Neural crest cell (in vitro differentiated cells): Measurements from ENCODE around the gene METTL22. TPM values are rescaled to one million over a fixed set of nuclear protein-coding genes. Genes with fewer than 3 reads are reported as not detected.

Experiments
- DNase-seq: peaks from one replicate; pipeline ENCODE4 v3.0.0; 2021; ENCODE audit warnings: low read depth, mixed read lengths, low spot score
- H3K27ac Mint-ChIP-seq: one replicate; pipeline ENCODE4 v1.8.0; 2021; ENCODE audit warnings: mild to moderate bottlenecking, mixed read lengths; ENCODE audit not compliant: unreplicated experiment
- H3K27me3 Mint-ChIP-seq: 2 replicates; pipeline ENCODE4 v1.8.0; 2021; ENCODE audit warnings: low read depth, mild to moderate bottlenecking, mixed read lengths
- H3K36me3 Mint-ChIP-seq: 2 replicates; pipeline ENCODE4 v1.8.0; 2021; ENCODE audit warnings: low read depth, mild to moderate bottlenecking, mixed read lengths
- H3K4me1 Mint-ChIP-seq: 2 replicates; pipeline ENCODE4 v1.8.0; 2021; ENCODE audit warnings: mixed read lengths
- H3K4me3 Mint-ChIP-seq: one replicate; pipeline ENCODE4 v1.8.0; 2021; ENCODE audit warnings: mild to moderate bottlenecking, mixed read lengths
- H3K9me3 Mint-ChIP-seq: 2 replicates; pipeline ENCODE4 v1.8.0; 2021; ENCODE audit warnings: mixed read lengths
- total RNA-seq: library from RNA; stranded (reverse); gene quantifications from 2 replicates; pipeline ENCODE4 v1.2.1, GENCODE V29; 2021
- TF ChIP-seq, protein P1 (sequence below): fragments of 200-600 bp; sonication (generic); conservative IDR thresholded peaks from 2 replicates; pipeline ENCODE4 v1.5.0; 2021; ENCODE audit warnings: antibody characterized with exemption, mild to moderate bottlenecking

The METTL22 gene
- total RNA-seq, 1 donor from 2014 or later: 52.0 TPM

DNA sequence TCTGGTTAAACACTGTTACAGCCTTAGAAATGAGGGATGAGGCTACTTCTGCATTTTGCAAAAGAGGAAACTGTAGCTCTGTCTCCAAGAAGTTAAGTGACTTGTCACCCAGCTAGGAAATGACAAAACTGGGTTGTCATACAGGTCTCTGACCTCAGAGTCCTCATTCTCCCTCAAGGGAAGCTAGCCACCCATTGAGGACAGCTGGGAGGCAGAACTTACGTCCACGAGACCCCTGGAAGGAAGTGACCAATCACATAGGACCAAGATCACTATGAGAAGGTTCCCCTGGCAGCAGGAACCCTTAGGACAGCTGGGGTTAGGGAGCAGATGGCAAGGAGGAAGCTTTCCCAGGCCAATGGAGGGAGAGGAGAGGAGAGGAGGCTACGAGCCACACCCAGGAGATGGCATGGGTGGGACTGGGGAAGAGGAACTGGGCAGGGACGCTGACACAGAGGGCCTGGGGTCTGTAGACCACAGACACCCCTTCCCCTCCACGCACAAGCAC is 11.2 kb downstream of the METTL22 start:
- Mint-ChIP-seq H3K9me3 (no peaks in the 10 kb centered on the region), H3K4me3 (no peak overlapping the region), H3K4me1 (peaks cover 7% of the 10 kb centered on the region), H3K27me3 (no peaks in the 10 kb centered on the region), H3K27ac (no peak overlapping the region), H3K36me3 (peaks cover 22% of the 10 kb centered on the region)
- TF ChIP-seq, protein P1, sequence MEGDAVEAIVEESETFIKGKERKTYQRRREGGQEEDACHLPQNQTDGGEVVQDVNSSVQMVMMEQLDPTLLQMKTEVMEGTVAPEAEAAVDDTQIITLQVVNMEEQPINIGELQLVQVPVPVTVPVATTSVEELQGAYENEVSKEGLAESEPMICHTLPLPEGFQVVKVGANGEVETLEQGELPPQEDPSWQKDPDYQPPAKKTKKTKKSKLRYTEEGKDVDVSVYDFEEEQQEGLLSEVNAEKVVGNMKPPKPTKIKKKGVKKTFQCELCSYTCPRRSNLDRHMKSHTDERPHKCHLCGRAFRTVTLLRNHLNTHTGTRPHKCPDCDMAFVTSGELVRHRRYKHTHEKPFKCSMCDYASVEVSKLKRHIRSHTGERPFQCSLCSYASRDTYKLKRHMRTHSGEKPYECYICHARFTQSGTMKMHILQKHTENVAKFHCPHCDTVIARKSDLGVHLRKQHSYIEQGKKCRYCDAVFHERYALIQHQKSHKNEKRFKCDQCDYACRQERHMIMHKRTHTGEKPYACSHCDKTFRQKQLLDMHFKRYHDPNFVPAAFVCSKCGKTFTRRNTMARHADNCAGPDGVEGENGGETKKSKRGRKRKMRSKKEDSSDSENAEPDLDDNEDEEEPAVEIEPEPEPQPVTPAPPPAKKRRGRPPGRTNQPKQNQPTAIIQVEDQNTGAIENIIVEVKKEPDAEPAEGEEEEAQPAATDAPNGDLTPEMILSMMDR: no peak
- DNase-seq: no peak

DNA sequence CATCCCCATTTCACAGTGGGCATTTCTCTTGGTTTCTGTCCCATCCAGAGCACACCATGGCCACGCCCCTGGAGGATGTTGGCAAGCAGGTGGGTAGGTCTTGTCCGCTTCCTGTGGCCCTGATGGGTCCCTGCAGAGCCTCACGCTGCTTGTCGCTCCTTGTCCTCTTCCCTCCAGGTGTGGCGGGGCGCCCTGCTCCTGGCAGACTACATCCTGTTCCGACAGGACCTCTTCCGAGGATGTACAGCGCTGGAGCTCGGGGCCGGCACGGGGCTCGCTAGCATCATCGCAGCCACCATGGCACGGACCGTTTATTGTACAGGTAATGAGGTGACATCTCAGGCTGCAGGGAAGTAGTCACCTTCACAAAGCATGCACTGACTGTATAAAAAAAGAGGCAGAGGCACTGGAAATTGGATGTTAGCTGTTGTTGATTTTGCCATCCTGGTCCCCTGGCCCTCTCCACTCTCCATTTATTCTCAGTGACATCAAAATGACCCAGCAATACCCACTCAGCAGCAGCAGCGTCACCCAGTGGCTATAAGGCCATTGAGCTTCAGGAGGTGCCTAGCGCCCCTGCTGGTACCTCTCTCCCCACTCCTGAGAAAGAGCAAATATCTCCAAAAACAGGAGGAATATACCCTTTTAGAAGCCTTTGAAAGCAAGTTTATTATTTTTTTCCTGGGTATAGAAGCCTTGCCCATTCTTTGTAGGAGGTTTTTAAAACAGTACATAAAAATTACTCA is 13.7 kb downstream of the METTL22 start:
- TF ChIP-seq, protein P1: peak; percentile 71
- H3K4me3 Mint-ChIP-seq: no peak overlapping the region
- DNase-seq: peak; percentile 31
- no peaks in the 10 kb centered on the region for H3K27me3 Mint-ChIP-seq
- peaks cover 7% of the 10 kb centered on the region for H3K4me1 Mint-ChIP-seq
- no peaks in the 10 kb centered on the region for H3K9me3 Mint-ChIP-seq
- H3K36me3 Mint-ChIP-seq: peaks cover 14% of the 10 kb centered on the region
- H3K27ac Mint-ChIP-seq: no peak overlapping the region

- Mint-ChIP-seq H3K27me3 (no peaks in the 10 kb centered on the region), H3K9me3 (no peaks in the 10 kb centered on the region), H3K36me3 (peaks cover 37% of the 10 kb centered on the region), H3K27ac (no peak overlapping the region), H3K4me1 (no peaks in the 10 kb centered on the region), H3K4me3 (no peak overlapping the region)
- no peak for DNase-seq
- TF ChIP-seq, protein P1: no peak
Observed at GRCh38 chr16:8639694-8640093, 18.2 kb downstream of the METTL22 start.

GRCh38 chr16:8641671-8642070 is 20.2 kb downstream of the METTL22 start:
- no peaks in the 10 kb centered on the region for H3K27me3 Mint-ChIP-seq
- peaks cover 37% of the 10 kb centered on the region for H3K36me3 Mint-ChIP-seq
- no peak overlapping the region for H3K4me3 Mint-ChIP-seq
- TF ChIP-seq, protein P1: no peak
- no peaks in the 10 kb centered on the region for H3K4me1 Mint-ChIP-seq
- no peak for DNase-seq
- H3K9me3 Mint-ChIP-seq: no peaks in the 10 kb centered on the region
- H3K27ac Mint-ChIP-seq: no peak overlapping the region

- Mint-ChIP-seq H3K27me3 (no peaks in the 10 kb centered on the region), H3K27ac (no peak overlapping the region), H3K36me3 (peaks cover 42% of the 10 kb centered on the region), H3K4me3 (no peak overlapping the region), H3K9me3 (no peaks in the 10 kb centered on the region), H3K4me1 (no peaks in the 10 kb centered on the region)
- TF ChIP-seq, protein P1: no peak
- DNase-seq: no peak
Observed at GRCh38 chr16:8642146-8642545, 20.6 kb downstream of the METTL22 start.
